Coronary artery (tissue), 2 donors: Measurements from ENCODE around the gene UBN1.

Source experiments
- DNase-seq: peaks from one replicate; pipeline ENCODE4 v3.0.0-alpha.2; 2017; ENCODE audit warnings: low spot score
- H3K27ac ChIP-seq, 2 donors: fragments of 200-600 bp; sonication (generic); one replicate each; pipeline ENCODE4 v1.5.1; 2016 to 2019
- H3K4me3 ChIP-seq: fragments of 200-600 bp; sonication (generic); 2 replicates; pipeline ENCODE4 v1.5.1; 2016; ENCODE audit warnings: mild to moderate bottlenecking, moderate library complexity
- CTCF ChIP-seq: fragments of 200-600 bp; sonication (generic); IDR thresholded peaks from one replicate; pipeline ENCODE4 v1.5.1; 2019; ENCODE audit warnings: antibody characterized with exemption

Gene UBN1

GRCh38 chr16:4859900-4860255 lies 12.6 kb downstream of the UBN1 start:
- Histone ChIP-seq H3K27ac (no peak overlapping the region), H3K4me3 (no peak overlapping the region)
- peak; percentile 60 for DNase-seq
- TF ChIP-seq CTCF: no peak

- DNase-seq: no peak
- no peak overlapping the region for H3K4me3 ChIP-seq
- TF ChIP-seq CTCF: no peak
- no peak overlapping the region for H3K27ac ChIP-seq
Measured at GRCh38 chr16:4860727-4861342, 13.6 kb downstream of the UBN1 start.

GRCh38 chr16:4862639-4863038 lies 15.4 kb downstream of the UBN1 start:
- Histone ChIP-seq H3K27ac (no peak overlapping the region), H3K4me3 (no peak overlapping the region)
- TF ChIP-seq CTCF: no peak
- DNase-seq: peak; percentile 29

- Histone ChIP-seq H3K4me3 (no peak overlapping the region), H3K27ac (no peak overlapping the region)
- no peak for TF ChIP-seq CTCF
- no peak for DNase-seq
Measured at GRCh38 chr16:4864728-4865127, 17.4 kb downstream of the UBN1 start.

DNA sequence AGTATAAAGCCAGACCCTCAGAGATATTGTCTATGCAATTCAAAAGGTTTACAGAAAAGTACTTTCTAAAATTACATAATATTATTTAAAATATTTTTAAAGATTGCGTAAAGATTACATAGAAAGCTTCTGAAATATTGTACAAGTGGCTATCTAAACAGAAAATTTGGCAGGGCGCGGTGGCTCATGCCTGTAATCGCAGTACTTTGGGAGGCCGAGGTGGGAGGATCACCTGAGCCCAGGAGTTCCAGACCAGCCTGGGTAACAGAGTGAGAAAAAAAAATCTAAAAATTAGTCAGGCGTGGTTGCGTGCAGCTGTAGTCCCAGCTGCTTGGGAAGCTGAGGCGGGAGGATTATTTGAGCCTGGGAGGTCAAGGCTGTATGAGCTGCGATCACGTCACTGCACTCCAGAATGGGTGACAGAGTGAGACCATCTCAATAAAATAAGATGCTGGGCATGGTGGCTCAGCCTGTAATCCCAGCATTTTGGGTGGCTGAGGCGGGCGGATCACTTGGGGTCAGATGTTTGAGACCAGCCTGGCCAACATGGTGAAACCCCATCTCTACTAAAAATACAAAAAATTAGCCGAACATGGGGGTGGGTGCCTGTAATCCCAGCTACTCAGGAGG lies 18.1 kb downstream of the UBN1 start:
- Histone ChIP-seq H3K27ac (no peak overlapping the region), H3K4me3 (no peak overlapping the region)
- peak; percentile 21 for DNase-seq
- TF ChIP-seq CTCF: no peak

GRCh38 chr16:4866586-4866985 lies 19.3 kb downstream of the UBN1 start:
- no peak overlapping the region for H3K27ac ChIP-seq
- DNase-seq: peak; percentile 26
- no peak overlapping the region for H3K4me3 ChIP-seq
- no peak for TF ChIP-seq CTCF

DNA sequence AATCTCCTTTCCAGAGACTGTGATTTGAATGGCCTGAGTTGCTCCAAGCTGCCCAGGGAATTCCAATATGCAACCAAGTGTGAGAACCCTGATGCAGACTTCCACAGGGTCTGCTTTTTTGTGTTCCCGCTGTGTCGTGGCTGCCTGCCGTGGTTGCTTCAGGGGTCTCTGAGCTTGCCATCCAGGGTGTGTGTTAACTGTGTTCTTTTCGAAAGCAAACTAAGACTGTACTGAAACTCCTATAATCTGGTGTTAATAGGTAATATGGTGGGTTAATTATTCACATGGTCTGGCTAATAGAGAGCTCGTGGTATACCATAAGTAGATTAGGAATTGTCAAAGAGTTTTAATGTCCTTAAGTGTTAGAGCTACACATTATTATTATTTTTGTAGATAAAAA lies 20.7 kb downstream of the UBN1 start:
- H3K4me3 ChIP-seq: no peak overlapping the region
- no peak overlapping the region for H3K27ac ChIP-seq
- DNase-seq: peak; percentile 22

More for the DNA sequence above, 20.7 kb downstream of the UBN1 start:
- no peak for TF ChIP-seq CTCF
